HG03060 (cell line): ENCODE data around the gene CSNK2A2.

ENCODE experiments used
- ATAC-seq: cut with Tn5 transposase; IDR thresholded peaks from one replicate; pipeline ENCODE4 v1.9.1; 2021; ENCODE audit warnings: low read depth, moderate number of reproducible peaks; ENCODE audit not compliant: unreplicated experiment

Gene CSNK2A2

GRCh38 chr16:58200004-58200797 is 2.3 kb upstream of the CSNK2A2 start:
- ATAC-seq, result no peak

- ATAC-seq, result no peak
Measured at GRCh38 chr16:58198803-58199411, 1.0 kb upstream of the CSNK2A2 start.

DNA sequence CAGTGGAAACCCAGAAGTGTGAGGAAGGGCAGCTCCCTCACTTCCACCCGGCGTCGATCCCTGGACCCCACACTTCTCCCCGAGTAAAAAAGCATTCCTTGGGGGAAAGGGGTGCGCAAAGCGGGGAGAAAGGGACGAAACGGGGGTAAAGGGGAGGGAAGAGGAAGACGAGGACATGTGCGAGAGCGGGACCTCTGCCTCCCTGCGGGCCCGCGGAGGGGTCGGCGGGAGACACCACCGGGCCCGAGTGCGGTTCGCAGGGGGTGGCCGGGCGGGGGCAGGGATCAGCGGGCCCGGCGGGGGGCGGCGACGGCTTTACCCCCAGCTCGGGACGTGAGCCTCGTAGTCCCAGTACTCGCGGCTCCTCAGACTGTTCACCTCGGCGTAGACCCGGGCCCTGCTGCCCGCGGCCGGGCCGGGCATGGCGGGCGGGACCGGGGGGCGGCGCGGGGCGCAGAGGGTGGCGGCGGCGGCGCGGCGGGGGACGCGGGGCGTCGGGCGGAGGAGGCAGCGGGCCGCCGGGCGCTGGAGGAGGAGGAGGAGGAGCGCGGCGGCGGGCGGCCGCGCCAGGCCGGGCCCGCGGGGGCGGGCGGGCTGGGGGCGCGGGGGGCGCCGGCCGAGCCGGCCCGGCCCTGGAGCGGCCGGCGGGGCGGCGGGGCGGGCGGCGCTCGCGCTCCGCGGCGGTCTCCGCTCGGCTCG is 443 bp downstream of the CSNK2A2 start:
- ATAC-seq, result no peak

DNA sequence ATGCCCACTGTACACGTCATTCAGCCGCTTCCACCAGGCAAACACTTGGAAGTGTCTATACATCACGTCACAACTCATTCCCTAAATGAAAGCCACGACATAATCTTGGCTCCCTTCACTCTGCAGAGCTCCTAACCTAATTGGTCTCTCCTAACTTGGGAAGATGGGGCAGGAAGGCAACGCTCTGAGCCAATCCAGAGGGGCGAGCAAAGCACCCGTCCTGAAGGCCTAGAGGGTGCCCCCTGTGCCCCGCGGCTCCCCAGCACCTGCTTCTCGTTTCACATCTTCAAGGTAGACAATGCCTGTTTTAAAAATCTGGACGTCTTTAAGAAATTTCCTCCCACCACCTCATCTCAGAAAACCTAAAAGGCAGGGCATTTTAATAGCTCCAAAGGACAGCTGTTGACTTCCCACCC is 1.0 kb downstream of the CSNK2A2 start:
- ATAC-seq, result no peak

DNA sequence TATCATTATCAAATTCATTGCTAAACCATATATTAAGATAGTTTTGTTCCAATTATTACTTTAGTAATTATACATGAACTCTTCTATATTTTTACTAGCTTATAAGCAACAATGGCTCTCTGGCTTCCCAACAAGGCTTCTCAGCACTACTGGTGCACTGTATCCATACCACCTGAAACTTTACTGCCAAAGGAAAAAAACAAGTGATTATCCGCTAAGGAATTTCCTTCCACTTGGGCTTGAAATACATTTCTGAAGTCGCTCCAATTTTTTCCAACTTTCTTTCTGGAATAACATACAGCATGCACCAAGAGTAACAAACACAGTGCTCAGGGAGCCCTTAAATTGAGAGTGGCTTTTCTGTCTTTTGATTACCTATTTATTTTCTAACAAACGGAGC is 2.1 kb downstream of the CSNK2A2 start:
- ATAC-seq, result no peak

- no peak for ATAC-seq
Measured at GRCh38 chr16:58195344-58195743, 2.6 kb downstream of the CSNK2A2 start.

- ATAC-seq, result no peak
Measured at GRCh38 chr16:58194790-58195189, 3.1 kb downstream of the CSNK2A2 start.

DNA sequence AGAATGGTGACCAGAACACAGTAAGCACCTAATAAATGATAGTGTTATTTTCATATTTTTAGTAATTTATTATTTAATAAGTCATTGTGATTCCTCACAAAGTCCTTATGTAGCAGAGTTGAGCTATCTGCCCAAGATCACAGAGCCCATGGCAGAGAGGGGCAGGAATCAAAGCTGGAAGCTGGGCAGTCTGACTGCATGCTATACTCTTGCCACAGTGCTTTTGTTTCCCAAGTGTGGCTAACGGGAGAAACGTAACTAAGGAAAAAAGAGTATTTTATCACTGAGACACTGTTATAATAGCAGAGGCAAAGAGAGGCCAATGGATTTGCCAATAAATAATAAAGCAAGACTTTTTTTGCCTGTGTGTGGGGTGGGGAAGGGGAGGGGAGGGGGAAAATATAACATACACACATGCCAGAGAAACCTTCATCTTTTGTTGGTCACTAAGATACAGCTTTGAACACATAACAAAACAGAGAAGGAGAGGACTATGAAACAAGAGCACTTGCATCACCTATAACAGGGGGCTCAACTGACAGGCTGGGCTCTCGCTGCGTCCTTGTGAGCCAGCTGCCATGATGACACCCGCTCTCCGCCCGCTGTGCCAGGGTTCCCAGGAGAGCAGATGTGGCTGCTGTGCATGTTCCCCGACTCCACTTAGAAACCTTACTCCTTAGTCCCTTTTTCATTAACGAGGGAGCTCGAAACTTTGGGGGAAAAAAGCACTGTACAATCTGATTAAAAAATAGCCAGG is 10.1 kb downstream of the CSNK2A2 start:
- ATAC-seq, result no peak

- ATAC-seq, result no peak
Measured at GRCh38 chr16:58187092-58187491, 10.8 kb downstream of the CSNK2A2 start.

GRCh38 chr16:58186176-58186944 is 11.5 kb downstream of the CSNK2A2 start:
- ATAC-seq, result no peak

- no peak for ATAC-seq
Measured at GRCh38 chr16:58177353-58177710, 20.6 kb downstream of the CSNK2A2 start.

DNA sequence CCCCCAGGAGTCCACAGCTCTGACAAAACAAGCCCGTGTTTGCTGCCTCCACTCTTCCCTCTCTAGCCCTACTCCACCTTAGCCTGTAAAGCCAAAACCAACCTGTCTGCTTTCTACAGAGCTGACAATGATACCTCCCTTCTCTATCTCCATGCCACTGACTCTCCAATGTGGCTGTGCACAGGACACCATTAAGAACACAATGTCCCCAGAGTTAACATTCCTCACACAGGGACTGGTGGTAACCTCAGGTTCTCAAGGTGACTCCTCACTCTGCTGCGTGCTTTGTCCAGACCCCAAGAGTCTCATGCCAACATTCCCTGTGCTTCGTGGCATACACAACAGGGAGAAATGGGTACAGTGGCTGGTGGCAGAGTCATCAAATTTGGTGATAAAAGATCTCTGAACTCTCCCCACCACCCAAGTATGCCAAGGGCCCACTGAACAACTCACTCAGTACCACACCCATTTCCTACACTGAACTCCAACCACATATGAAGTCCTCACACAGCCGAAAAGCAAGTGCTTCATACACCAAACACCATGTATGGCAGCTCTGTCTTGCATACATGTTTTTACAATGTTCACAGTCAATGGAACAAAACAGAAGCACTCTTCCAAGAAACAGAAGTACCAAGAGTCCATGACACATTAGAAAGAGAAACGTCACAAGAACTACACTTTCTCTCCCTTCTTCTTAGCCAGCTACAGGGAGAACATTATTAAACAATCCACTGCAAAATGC is 21.1 kb downstream of the CSNK2A2 start:
- ATAC-seq, result no peak

- ATAC-seq, result no peak
Measured at GRCh38 chr16:58170223-58170622, 27.7 kb downstream of the CSNK2A2 start.

DNA sequence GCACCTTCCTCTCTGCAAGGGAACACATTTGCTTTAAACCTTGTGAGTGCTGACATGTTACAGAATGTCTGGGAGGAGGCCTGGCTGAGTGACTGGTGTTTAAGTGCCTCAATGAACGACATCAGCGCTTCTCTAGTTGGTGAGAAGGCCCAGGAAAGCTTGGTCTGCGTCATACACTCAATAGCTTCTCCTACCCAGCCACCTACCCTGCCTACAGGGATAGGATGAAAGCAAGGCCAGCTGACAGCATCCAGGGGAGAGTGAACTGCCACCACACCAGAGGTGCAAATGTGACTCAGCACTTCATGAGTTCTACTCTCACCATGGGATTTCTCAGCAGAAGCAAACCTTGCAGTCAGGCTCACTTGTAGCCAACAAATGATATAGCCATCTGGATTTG is 37.1 kb downstream of the CSNK2A2 start:
- no peak for ATAC-seq

DNA sequence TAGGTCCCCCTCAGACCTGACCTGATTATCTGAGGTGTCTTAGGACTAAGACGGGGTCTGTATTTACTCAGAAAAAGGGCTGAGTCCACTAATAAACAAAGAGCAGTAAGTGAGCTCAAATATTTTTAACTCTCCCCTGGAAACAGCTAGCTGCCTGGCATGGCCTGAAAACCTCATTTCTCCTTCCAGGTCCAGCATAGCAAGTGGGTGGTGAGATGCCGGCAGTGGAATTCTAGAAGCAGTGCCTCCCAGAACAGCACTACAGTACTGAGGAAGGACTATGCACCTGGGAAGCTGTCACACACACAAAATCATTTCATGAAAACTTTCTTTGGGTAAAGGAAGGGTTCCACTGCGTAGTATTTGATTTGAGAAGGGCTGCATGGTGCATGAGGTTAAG is 39.2 kb downstream of the CSNK2A2 start:
- no peak for ATAC-seq

DNA sequence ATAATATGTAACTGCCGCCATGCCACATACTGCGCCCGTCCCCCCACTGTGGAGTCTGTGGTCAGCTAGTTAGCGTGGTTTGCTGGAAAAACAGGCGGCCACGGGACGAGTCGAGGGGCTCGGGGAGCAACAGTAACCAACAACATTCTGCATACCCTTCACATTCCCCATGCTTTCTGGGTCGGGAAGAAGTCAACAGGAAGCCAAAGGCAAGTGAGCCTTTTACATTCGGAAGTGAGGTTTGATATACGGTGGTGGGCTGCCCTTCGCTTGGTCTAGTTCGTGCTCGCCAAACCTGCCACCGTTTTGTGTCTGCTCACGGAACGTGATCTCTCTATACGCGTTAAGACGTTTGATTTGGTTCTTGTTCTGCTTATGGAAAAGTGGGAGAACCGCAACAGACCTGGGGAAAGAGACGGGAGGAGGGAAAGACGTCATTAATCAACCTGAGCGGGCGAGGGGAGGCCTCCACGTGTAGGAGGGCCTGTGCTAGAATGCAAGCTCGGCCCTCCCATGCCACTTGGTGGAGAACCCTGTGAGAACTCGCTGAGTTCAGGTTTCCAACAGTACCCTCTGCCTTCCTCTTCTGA is 39.9 kb downstream of the CSNK2A2 start:
- no peak for ATAC-seq

GRCh38 chr16:58157239-58157638 is 40.7 kb downstream of the CSNK2A2 start:
- no peak for ATAC-seq

- no peak for ATAC-seq
Measured at GRCh38 chr16:58155839-58156238, 42.1 kb downstream of the CSNK2A2 start.

DNA sequence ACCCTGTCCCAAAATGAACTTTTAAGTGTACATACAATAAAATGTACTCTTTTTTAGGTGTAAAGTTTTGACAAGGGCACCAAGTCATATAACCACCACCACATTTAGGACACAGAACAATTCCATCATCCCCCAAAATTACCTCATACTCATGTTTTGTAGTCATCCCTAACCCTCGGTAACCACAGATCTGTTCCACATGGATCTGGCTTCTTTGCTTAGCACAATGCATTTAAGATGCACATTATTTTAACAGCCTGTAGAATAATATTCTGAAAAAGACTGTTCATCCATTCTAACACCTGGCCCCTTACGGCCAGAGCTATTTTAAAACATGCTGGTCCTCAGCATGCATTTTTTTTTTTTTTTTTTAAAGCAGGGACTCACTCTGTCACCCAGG is 43.6 kb downstream of the CSNK2A2 start:
- no peak for ATAC-seq
